ENCODE data around the gene NAT10.
"Not testable (repeated sequence)": the region's sequence is repeated elsewhere in the genome, so short reads cannot be mapped to it uniquely, and the experiment has no call there.

The NAT10 gene

DNA sequence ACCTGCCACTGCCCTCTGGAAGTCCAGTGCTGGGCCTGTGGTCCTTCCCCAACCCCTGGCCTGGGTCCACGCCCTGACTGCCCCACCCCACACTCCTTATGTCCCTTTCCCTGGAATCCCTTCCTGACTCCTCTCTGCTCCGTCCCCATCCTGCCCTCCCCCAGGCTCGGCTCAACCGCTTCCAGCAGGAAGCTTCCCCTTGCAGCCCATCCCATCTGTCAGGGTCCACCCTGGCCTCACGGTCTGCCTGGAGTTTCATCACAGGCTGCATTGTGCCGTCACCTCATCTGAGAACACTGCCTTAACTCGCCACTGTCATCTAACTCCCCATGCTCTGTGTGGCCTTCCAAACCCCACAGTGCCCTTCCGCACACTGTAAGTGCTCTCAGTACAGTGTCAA is 64.3 kb downstream of the NAT10 start:
- DNase-seq, result no peak

DNA sequence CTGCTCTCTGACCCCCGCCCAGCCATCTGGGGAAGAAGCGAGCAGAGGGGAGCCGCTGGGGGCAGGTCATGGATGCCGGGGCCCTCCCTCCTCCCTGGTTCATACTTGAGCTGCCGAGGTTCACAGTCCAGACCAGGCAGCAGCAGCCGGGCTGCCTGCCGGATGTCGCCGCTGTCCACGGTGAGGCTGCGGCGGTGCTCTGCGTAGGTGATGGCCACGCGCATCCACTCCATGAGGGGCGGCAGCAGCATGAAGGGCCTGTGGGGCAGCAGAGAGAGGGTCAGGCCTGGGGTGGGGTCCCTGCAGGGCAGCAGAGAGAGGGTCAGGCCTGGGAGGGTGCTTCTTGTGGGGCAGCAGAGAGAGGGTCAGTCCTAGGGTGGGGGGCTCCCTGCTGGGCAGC is 67.6 kb downstream of the NAT10 start:
- no peak for DNase-seq

DNA sequence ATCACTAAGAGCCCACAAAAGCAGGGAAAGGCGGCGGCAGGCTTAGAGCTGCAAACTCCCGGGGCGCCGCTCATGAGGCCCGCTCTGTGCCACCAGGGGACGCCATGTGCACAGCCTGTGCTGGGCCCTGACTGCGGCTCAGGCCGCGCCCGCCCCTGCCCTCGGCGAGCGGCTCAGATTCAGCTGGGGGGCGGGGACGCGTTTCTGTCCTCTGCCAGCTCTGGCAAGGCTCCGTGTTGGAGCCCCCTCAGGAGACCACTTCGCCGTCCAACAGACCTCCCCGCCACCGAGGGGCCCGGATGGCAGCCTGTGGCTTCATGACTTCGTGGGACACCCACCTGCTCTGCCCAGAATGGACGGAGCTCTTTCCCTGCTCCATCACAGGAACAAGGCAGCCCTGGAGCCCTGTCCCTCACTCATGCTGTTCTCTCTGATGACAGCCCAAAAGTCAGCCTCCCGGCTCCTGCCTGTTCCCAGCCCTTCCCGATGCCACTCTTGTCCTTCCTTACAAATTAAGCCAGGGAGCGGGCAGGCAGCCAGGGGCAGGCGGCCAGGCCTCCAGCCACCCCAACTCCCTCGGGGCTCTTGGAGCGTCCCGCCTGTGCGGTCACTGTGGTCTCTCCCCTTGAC is 69.1 kb downstream of the NAT10 start:
- peak; percentile 89 for DNase-seq

DNA sequence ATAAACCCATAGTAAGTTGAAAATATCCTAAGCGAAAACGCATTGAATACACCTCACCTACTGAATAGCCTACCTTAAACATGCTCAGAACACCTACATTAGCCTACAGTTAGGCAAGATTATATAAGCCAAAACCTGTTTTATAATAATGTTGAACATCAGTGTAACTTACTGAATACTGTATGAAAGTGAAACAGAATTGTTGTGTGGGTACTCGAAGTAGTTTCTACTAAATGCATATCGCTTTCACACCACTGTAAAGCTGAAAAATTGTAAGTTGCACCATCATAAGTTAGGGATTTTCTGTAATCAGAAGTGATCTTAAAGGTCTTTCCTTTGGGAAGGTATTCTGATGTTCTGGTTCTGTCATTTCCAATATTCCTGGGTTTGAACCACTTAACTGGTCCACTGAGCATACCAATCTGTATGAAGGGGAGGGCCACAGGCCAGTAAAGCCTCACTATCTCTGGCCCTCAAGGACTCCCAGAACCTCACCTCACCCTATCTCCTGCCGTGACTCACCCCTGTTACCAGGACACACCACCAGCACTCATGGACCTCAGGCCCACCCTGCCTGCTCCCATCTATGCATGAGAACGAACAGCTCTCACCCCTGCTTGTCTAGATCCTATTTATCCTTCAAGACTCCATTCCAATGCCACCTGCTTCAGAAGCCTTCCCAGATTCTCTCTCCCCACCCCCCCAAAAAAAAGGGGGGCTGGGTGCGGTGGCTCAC is 70.0 kb downstream of the NAT10 start:
- DNase-seq, result no peak

DNA sequence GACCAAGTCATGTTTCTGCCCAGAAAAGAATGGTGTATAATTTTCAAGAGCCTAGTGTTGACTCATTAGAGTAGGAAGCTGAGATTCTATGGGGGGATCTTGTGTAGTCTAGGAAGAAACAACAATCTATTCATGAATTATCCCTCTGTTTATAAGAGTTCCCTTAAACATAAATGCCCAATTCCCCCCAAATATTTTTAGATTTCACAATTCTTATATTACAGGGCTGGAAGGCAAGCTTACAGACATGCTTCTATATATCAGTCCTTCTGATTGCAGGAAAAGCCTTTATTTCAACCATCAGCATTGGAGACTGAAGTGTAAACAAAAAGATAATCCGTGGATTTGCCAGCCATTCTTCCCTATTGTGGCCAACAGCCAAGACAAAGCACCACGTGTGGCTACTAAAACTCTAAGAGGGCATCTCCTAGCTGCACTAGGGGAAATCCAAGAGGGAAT is 71.4 kb downstream of the NAT10 start:
- DNase-seq, result no peak

DNA sequence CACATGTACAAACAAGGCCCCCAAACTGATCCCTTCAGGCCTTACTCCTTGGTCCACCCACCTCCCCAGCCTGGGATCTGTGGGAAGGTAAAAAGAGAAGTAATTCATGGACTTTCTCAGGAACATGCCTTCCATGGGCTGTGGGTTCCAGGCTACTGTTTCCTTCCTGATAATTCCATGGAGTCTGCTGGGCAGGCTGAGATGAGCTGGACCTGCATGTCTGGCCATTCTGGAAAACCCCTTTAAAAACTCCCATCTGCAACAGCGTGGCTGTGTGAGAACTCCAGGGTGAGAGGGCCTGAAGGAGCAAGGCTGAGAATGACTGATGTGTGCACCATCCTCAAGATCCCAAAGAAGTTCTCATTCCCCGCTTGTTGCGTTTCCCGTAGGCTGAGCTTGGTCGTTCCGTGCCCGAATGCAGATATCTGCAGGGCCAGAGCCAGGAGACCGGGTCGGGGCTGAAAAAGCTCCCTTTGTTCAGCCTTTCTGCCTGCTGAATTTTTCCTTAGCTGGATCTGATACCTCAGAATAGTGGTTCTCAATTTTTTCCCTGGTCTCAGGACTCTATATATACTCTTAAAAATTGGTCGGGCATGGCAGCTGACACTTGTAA is 72.9 kb downstream of the NAT10 start:
- DNase-seq, result no peak

DNA sequence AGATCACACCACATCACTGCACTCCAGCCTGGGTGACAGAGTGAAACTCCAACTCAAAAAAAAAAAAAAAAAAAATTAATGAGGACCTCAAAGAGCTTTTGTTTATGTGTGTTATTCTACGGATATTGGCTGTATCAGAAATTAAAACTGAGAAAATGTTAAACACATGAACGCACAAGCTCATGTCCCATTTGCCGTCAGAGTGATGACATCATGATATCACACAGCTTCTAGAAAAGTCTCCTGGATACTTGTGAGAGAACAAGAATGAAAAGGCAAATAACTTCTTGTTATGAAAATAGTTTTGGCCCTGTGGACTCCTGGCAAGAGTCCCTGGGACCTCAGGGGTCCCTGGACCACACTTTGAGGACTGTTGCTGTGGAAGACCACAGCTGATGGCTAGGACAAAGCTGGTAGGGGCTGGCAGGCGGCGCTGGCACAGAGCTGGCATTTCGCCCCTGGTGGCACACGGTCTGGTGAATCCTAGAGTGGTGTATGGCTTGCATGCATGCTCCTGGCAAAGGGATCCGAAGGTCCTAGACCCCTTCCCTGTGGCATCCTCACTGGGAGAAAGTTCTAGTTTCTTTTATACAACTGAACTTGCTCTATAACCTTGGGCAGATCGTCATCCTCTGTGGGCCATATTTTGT is 73.7 kb downstream of the NAT10 start:
- DNase-seq, result no peak

DNA sequence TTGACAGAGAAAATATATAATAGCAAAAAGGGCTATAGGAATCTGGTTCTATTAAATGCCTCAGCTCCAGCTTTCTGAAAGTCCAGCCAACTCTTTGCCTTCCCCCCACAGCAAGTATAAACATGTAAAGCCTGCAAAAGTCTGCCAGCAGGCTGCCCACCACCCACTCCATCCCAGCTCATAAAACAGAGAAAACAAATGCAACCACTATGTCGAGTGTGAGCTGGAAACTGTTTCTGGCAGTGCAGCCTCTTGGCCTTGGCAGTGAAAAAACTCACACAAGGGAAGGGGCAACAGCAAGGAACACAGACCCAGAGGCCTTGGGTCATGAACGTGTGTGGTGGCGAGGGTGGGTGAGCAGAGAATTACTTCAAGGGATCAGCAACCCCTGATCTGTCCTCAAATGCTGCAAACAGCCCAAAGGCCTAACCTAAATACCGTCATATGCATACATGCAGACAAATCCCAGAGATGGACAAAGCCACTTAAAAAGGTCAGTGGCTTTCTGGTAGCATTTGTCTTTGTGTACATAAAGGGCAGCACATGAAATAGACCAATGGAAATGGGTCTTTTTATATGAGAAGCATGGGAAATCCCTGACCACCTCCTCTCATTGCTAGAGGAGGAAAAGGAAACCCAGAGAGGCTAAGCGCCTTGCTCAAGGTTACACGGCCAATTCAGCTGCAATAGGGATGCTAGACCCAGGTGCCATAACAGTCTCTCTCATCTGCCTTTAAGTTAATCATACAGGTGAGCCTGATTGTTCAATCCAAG is 74.8 kb downstream of the NAT10 start:
- DNase-seq, result no peak

DNA sequence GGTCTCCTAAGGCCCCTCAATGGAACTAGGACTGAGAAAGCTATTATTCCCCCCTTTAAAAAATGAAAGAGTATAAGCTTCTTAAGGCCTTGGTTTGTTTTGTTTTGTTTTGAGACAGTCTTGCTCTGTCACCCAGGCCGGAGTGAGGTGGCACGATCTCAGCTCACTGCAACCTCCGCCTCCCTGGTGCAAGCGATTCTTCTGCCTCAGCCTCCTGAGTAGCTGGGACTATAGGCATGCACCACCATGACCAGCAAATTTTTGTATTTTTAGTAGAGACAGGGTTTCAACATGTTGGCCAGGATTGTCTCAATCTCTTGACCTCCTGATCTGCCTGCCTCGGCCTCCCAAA is 75.4 kb downstream of the NAT10 start:
- not testable (repeated sequence) for DNase-seq

DNA sequence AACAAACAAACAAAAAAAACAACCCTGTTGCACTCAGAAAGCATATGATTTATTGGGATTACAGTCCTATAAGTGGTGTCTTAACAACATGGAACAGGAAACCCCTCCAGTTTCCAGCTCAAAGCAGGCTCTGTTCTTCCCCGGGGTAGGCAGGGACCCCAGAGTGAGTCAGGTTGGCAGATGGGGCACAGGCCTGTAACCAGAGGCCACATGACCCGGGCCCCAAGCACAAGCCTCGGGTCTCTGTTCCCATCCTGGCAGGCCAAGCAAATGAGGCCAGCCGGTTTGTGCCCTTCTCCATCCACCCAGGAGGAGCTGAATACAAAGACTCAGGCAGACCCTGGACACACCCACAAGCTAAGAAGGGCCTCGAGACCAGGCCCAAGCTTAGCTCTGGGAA is 75.8 kb downstream of the NAT10 start:
- DNase-seq, result no peak

DNA sequence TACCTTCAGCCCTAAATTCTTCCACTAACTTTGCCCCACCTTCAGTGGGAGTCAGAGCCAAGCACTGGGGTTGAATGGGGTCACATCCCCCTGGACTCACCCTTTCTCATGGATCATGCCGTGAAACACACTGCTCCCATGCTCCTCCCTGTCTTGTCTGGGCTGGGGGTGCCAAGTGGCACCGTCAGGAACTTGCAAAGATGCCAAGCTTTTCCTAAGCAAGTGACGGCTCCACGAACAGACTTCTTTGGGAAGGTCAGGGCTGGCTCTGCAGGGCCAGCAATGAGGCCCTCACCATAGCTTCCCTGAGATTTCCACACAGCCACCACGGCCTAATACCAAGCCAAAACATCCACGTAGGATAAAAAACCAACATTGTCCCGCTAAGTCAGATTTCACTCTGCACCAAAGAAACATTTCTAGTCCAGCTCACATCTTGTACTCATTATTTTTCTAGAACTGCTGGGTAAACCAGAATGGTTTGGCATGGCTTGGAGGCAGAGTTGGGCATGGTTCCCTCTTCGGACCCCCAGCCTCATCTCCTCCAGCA is 76.5 kb downstream of the NAT10 start:
- DNase-seq, result no peak

DNA sequence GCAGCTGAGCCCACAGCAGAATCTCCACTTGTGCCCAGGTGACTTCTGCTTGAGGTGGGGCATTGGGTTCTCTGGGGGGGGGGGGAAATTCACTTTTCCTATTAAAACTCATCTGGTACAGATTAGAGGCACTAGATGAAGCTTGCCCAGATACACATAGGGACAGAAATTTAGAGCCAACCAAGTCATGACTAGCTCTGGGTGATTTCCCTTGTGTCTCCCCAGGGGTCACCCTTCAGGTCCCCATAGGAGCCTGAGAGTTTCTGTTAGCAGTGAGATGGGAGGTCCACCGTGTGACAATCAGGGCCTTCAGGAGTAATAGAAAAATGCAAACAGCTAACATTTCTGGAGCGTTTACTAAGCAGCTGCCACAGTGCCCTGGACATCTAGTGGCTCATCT is 77.0 kb downstream of the NAT10 start:
- no peak for DNase-seq

DNA sequence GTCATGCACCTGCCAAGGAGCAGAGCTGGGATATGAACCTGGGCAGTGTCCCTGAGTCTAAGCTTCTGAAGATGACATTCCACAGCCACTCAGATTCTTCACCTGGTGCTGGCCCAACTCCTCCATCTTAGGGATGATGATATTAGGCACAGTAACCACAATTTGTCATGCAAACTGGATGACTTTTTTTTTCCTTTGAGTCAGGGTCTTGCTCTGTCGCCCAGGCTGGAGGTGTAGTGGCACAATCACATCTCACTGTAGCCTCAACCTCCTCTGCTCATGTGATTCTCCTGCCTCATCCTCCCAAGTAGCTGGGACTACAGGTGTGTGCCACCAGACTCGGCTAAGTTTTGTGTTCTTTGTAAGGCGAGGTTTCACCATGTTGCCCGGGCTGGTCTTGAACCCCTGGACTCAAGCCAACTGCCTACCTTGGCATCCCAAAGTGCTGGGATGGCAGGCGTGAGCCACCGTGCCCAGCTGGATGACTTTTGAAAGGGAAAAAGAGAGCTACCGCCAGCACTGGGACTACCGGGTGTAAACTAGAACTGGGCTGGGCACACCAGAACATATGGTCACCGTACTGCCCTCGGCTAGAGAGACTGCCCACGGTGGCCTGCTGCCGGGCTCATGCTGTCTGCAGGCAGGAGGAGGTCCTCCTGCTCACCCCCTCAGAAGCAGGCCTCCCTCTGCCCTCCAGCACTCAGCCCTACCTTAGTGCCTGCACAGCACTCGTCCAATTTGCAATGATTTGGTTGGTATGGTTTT is 77.7 kb downstream of the NAT10 start:
- no peak for DNase-seq

DNA sequence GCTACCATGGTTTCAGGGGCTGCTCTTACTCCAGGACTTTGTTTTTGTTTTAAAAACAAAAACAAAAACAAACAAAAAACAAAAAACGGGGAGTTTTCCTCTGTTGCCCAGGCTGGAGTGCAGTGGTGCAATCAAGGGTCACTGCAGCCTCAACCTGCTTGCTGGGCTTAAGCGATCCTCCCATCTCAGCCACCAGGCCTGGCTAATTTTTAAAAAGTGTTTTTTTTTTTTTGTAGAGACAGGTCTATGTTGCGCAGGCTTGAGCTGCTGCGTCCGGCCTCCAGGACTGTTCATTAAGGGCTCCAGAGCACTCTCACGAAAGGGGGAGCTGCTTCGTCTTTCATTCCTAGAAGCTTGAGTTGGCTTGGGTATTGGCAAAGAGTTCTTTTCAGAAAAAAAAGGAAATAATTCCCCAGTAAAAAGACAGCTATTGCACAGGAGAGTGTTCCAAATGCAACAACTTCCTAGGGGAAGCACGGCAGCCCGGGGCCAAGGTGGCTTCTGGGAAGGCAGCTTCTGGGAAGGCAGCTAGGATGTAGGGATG is 78.5 kb downstream of the NAT10 start:
- no peak for DNase-seq

DNA sequence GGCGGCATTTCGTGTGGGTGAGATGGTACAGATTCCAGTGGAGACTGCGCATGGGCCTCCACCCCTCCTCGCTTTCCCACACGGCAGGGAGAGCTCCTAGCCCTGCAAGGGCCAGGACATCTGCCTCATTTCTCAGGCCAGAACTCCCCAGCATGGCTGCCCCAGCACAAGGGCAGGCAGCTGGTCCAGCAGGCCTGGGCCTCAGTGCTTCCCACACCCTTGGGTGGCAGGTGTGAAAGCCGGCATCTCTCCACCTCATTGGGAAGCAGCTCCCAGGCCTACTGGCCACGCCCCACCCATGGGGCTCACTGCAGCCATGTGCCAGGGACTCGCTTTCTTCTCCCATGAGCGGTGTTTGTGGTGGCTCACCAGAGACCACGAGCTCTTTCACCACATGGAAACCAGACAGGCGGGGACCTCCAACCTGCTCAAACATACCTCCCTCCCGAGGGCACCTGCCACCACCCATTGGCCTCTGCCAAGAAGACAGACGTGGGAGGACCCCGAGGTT is 79.1 kb downstream of the NAT10 start:
- no peak for DNase-seq

DNA sequence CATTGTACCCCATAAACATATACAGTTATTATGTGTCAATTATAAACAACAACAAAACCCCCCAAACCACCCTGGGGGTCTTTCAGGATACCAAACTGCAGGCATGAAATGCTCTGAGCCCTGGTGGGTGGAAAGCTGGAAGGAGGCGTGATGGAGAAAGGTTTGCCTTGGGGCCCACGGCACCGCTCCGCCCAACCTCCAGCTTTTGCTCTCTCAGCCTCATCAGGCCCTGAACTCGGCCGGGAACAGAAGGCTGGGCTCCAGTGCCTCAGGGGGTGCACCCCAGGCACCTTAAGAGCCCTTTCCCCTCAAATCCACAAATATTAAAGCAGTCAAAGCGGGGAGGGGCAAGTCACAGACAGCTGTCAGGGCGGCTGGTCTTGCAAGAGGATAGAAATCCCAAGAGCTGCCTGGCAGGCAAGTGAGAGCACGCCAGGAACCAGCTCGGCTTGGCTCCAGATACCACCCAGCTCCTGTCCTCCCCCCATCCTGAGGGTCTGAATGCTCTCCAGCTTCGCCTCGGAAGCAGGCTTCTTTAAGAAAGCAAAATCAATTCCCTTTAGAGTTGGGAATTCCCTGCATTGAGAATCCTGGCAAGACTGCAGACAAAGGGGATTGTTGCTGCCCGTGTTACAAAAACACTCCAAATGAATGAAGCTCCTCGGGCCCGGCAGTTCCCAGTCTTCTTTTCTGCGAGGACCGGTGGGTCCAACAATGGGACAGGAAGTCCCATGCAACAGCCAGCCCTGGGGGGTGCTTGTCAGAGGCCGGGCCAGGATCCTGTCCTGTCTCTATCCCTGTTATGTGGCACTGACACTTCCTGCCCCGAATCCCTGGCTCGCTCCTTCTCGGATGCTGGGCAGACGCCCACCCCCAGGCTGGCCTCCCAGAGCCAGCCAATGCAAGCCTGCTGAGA is 80.8 kb downstream of the NAT10 start:
- DNase-seq, result peak; percentile 98

DNA sequence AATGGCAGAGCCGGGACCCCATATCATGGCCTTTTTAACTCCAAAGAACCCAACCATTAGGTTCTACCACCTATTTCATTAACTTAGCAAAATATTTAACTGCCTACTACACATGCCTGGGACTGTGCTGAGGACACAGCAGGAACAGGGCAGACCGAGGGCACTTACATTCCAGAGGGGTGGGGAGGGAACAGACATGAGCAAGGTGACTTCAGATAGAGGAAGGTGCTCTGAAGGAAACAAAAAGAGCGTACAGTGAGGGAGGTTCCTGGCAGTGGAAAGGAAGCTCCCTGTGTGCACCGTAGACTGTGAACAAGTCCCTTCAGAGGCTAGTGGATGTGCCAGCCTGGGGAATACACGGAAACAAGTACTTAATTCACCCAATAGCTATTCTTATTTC is 82.8 kb downstream of the NAT10 start:
- DNase-seq, result no peak

DNA sequence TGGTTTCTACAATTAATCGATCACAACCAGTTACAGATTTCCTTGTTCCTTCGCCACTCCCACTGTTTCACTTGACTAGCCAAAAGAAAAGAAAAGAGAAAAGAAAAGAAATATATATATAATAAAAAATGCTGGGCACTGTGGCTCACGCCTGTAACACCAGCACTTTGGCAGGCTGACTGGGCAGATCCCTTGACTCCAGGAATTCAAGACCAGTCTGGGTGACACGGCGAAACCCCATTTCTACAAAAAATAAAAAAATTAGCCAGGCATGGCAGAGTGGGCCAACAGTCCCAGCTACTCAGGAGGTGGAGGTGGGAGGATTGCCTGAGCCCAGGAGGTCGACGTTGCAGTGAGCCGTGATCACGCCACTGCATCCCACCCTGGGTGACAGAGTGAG is 83.8 kb downstream of the NAT10 start:
- DNase-seq, result no peak

DNA sequence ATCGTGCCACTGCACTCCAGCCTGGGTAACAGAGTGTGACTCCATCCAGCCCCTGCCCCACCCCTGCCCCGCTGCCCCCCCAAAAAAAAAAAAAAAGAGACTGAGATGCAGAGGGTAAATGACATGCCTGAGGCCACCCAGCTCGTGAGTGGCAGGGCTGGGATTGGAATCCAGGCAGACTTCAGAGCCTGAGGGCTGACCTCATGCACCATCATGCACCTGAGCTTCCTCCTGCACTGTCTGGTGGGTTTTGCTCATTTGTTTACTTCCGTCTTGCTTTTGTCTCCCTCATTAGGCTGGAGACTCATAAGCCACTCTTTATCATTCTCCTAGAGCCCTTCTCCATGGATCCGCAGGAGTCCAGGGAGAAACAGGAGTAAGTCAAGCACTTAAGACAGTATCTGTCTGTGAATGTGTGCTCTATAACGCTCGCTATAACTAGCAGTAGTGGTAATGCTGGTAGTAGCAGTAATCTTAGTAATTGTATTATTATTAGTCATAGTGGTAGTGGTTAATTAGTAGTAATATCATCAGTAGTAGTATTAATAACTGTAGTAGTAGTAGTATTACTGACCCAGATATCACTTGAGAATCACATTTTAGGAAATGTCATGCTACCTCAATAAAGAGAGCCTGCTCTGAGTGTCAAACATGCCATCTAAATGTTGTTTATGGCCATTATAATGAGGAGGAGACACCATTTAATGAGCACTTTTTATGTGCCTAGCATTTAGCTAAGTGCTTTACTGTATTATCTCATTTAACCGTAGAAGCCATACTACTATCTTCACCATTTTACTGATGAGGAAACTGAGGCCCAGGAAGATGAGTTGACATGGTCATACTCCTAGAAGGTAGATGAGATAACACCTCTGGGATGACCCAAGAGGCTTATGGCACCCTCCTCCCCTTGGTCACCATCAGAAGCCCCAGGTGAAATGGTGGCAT is 85.0 kb downstream of the NAT10 start:
- no peak for DNase-seq
